Measurements from ENCODE around the gene NEDD8.

NEDD8 gene

GRCh38 chr14:24262821-24263733 lies 30.9 kb upstream of the NEDD8 start, which contains the start of gene TGM1:
Gene TGM1, minus strand, starts transcription at chr14:24263177. Its CDS starts 825 bp downstream, at chr14:24262352.
- DNase-seq: no peak

GRCh38 chr14:24261969-24262327 lies 29.8 kb upstream of the NEDD8 start:
- DNase-seq: no peak

GRCh38 chr14:24261256-24261968 lies 29.2 kb upstream of the NEDD8 start:
- no peak for DNase-seq

- no peak for DNase-seq
Measured at GRCh38 chr14:24260780-24261157, 28.6 kb upstream of the NEDD8 start.

- DNase-seq: no peak
Measured at GRCh38 chr14:24260026-24260779, 28.0 kb upstream of the NEDD8 start.

- DNase-seq: no peak
Measured at GRCh38 chr14:24259282-24260025, 27.3 kb upstream of the NEDD8 start.

GRCh38 chr14:24258548-24259265 lies 26.5 kb upstream of the NEDD8 start:
- no peak for DNase-seq

GRCh38 chr14:24258119-24258518 lies 26.0 kb upstream of the NEDD8 start:
- DNase-seq: no peak

- DNase-seq: no peak
Measured at GRCh38 chr14:24256960-24257359, 24.8 kb upstream of the NEDD8 start.

GRCh38 chr14:24255931-24256711 lies 24.0 kb upstream of the NEDD8 start:
- DNase-seq: no peak

GRCh38 chr14:24255438-24255837 lies 23.3 kb upstream of the NEDD8 start:
- DNase-seq: no peak

- DNase-seq: no peak
Measured at GRCh38 chr14:24254630-24255392, 22.6 kb upstream of the NEDD8 start.

- DNase-seq: no peak
Measured at GRCh38 chr14:24253936-24254335, 21.8 kb upstream of the NEDD8 start.

- no peak for DNase-seq
Measured at GRCh38 chr14:24252289-24253124, 20.3 kb upstream of the NEDD8 start.

GRCh38 chr14:24251880-24252288 lies 19.7 kb upstream of the NEDD8 start:
- DNase-seq: no peak

- no peak for DNase-seq
Measured at GRCh38 chr14:24250354-24250753, 18.2 kb upstream of the NEDD8 start.

- DNase-seq: no peak
Measured at GRCh38 chr14:24249230-24250021, 17.3 kb upstream of the NEDD8 start.

- no peak for DNase-seq
Measured at GRCh38 chr14:24247422-24247821, 15.3 kb upstream of the NEDD8 start.
